HG03196 (cell line): Measurements from ENCODE around the gene EDEM3.
"Not testable (repeated sequence)": the region's sequence is repeated elsewhere in the genome, so short reads cannot be mapped to it uniquely, and the experiment has no call there.

Experiments used
- ATAC-seq: cut with Tn5 transposase; IDR thresholded peaks from one replicate; pipeline ENCODE4 v1.9.1; 2021; ENCODE audit not compliant: unreplicated experiment

The EDEM3 gene

DNA sequence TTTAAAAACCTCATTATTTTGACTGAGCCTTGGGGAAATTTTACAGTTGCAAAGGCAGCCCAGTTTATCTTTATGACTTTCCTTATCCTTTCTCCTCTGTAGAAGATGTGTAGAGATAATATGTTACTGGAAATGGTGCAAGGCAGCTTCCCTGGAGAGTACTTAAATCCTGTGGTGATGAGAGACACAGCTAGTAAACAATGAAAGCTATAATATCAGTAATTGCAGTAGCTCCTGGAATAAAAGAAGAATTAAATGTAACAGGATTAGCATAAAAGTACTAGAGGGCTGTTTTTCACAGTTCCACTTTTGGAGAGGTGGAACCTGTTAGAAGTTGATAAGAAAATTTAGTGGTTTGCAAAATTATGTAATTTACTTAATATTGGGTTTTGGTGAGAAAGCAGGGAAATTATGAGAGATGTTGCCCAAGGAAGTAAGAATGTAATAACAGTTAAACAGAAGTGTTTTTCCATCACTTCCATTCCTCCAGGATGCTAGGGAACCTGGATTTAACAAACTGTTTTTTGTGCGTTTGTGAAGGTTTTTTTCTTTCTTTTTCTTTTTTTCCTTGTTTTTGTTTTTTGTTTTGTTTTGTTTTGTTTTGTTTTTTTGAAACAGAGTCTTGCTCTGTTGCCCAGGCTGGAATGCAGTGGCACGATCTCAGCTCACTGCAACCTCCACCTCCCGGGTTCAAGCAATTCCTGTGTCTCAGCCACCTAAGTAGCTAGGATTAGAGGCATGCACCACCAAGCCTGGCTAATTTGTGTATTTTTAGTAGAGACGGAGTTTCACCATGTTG lies 15.7 kb upstream of the EDEM3 start:
- ATAC-seq = no peak

DNA sequence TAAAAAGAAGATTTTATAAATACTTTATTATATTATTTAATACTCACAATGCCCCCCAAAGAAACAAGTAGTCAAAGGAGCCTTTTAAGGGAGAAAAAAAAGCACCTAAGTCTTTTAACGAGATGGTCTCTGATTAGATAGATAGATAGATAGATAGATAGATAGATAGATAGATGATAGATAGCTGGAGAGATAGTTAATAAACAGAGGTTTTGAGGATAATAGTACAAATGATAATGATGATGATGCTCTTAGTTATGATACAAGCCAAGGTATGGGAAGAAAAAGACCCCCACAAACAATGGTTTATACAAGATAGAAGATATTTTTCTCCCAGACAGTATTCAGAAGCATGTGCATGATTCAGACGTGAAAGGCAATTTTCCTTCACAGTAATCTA lies 14.6 kb upstream of the EDEM3 start:
- ATAC-seq = no peak

- ATAC-seq = no peak
Measured at GRCh38 chr1:184768467-184768866, 13.8 kb upstream of the EDEM3 start.

GRCh38 chr1:184767591-184767990 lies 12.9 kb upstream of the EDEM3 start:
- no peak for ATAC-seq

DNA sequence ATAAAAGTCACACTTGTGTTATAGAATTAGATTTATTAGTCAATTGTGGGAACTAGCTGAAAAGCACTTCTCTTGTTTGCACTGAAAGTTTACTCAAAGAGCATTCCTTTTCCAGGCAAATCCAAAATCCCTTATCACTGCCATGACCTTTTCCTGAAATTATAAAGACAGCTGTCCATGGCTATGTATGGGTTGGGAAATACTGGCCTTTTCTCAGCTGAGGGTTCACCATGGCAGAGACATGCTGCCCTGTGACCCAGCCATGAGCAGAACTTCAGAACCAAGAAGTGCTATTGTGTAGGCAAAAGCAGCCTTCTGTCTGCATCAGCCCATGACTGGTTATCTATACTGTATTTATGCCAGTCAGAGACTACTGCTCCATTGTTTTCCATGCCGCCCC lies 9.8 kb upstream of the EDEM3 start:
- ATAC-seq = no peak

DNA sequence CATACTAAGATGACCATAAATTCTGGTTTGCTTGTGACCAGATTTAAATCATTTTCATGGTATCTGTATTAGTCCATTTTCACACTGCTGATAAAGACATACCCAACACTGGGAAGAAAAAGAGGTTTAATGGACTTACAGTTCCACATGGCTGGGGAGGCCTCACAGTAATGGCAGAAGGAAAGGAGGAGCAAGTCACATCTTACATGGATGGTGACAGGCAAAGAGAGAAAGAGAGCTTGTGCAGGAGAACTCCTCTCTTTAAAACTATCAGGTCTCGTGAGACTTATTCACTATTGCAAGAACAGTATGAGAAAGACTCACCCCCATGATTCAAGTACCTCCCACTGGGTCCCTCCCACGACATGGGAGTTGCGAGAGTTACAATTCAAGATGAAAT lies 8.9 kb upstream of the EDEM3 start:
- ATAC-seq = not testable (repeated sequence)

DNA sequence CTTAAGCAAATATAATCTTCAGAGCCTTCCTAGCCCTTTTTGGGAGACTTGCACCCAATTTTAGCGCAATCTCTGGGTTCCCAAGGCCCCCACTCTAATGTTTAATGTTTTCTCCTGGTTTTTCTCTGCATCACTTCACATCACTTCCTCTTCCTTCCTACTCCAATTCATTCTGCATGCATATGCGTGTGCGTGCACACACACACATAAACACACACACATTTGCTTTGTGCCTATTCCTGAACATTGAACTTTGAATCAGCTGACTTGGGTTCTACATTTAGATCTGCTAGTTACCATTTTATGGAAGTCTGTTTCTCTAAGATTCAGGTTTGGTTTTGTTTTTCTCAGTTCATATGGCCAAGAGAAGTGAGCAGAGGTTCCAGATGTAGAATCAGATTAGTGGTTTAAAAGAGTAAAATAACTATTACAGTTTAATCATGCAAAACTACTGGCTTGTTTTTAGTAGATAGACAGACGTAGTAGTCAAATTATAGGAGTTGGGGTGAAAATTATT lies 7.4 kb upstream of the EDEM3 start:
- no peak for ATAC-seq

DNA sequence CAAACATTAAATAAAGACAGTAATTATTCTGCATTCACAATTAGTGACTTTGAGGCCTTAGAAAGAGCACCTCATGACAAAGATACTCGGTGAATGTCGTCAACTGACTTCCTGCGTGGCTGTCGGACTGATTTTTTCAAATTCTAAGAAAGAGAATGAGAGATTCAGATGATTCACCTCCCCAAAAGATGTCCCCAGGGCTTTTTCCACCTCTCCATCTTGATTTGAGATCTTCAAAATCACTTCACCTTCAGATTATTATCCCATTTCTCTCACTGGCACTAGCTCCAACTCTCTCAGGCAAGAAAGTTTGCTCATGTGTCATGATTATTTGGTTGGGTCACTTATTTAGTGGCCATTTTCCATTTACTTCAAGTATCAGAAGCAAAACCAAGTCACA lies 5.0 kb upstream of the EDEM3 start:
- ATAC-seq = no peak

GRCh38 chr1:184759112-184759511 lies 4.5 kb upstream of the EDEM3 start:
- ATAC-seq = no peak

DNA sequence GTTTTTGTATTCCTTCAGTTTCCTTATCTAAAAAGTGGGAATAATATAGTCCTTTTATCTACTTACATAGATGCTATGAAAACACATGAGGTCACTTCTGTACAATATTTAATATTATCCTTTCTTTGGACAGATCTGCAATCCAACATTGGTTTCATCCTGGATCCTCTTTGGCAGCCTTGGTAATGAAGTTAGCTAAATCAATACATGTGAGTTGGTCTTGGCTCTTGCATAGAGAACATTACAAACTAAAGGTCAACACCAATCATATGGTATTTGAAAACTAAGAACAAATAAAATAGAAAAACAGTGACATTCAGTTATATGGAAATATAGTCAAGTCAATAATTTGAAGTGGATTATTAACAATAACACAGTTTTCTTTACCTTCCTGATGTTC lies 3.2 kb upstream of the EDEM3 start:
- no peak for ATAC-seq

DNA sequence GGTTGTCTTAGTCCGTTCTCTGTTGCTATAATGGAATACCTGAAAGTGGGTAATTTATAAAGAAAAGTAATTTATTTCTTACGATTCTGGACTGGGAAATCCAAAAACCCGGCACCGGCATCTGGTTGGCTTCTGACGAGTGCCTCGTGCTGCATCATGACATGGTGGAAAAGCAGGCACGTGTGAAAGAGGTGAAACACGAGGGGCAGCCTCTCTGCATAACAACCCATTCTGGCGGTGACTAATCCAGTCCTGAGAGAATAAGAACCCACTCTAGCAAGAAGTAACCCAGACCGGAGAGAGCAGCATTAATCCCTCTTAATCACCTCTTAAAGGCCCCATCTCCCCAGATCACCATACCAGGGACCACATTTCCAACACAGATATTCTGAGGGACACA lies 2.7 kb upstream of the EDEM3 start:
- no peak for ATAC-seq

GRCh38 chr1:184755226-184756065 lies 788 bp upstream of the EDEM3 start:
- ATAC-seq = peak; percentile 6

DNA sequence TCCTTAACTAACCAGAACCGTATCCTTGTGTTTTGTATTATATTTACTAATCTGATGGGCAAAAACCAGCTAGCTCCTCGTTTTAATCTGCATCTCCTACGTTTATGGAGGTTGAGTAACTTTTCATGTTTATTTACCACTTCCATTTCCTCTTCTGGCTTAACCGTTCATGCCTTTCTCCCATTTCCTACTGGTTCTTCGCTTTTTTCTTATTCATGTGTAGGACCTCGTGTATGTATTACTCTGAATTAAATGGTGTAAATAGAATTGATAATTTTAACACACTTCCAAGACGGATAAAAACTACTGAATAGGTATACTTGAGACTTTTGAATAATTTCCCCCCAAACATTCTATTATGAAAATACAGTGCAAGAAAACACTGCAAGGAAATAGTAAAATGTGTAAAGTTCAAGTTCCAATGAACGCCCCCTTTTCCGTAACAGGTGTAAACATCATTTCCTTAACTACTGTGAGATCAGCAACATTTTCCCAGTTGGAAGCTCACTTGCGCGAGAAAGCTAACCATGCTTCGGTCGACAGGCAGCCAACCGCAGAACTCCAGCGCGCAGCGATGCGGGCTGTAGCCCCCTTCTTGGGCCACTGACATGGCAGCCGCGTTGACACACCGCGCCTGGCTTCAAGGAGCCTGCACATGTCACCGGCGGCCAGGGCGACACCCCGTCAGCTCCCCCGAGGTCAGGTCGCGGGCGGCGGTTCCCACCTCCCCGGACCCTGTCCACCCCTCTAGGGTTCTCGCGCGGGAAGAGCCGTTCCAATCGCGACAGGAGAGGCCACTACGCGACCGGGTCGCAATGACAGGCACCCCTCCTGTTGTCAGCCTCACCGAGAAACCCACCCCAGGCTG lies 816 bp downstream of the EDEM3 start:
- ATAC-seq = peak; percentile 12

DNA sequence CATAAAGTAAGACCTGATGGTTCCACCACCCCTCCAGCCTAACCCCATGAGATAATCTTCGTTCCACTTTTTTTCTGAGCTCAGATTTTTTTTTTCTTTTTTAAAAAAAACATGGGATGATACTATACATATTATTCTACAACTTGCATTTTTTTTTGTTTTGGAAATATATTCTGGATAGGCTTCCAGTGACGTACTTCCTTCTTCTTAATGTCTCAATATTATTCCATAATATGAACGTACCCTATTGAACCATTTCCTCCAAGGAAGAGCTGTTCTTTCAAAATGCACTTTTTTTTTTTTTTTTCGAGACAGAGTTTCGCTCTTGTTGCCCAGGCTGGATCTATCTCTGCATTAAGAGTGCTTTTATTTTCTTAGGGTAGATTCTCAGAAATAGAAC lies 1.5 kb downstream of the EDEM3 start:
- ATAC-seq = no peak

DNA sequence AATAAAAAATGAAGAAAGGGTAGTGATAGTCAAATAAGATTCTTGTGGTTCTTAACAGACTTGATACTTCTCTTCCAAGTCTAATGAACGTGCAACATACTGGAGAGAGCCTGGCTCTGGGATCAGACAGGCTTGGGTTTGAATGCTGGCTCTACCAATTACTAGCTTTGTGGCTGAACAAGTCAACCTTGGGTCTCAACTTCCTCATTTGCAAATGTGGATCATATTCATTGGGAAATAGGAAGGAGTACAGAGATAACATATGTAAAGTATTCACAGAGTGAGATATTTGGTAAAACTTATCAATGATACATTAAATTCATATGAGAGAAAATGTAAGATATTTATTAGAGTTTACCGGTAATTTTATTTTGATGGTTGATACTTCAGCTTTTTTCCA lies 2.0 kb downstream of the EDEM3 start:
- no peak for ATAC-seq

GRCh38 chr1:184748740-184749139 lies 5.9 kb downstream of the EDEM3 start:
- no peak for ATAC-seq

GRCh38 chr1:184747089-184747955 lies 7.3 kb downstream of the EDEM3 start:
- peak; percentile 60 for ATAC-seq

GRCh38 chr1:184745929-184746638 lies 8.6 kb downstream of the EDEM3 start:
- no peak for ATAC-seq

- ATAC-seq = no peak
Measured at GRCh38 chr1:184745110-184745509, 9.5 kb downstream of the EDEM3 start.
